ENCODE measurements around the gene SHISA9.
"Not testable (repeated sequence)": the region's sequence is repeated elsewhere in the genome, so short reads cannot be mapped to it uniquely, and the experiment has no call there.

Gene SHISA9

GRCh38 chr16:12900599-12901203 is 697 bp upstream of the SHISA9 start:
- no peak for DNase-seq

- no peak for DNase-seq
These were observed 198 bp upstream of the SHISA9 start for GRCh38 chr16:12901204-12901596.

GRCh38 chr16:12902511-12903372 is 1.3 kb downstream of the SHISA9 start:
- no peak for DNase-seq

GRCh38 chr16:12903407-12904328 is 2.3 kb downstream of the SHISA9 start:
- DNase-seq, result no peak

GRCh38 chr16:12904329-12904671 is 2.9 kb downstream of the SHISA9 start:
- DNase-seq, result no peak

GRCh38 chr16:12906271-12906670 is 4.9 kb downstream of the SHISA9 start:
- no peak for DNase-seq

- no peak for DNase-seq
These were observed 5.5 kb downstream of the SHISA9 start for GRCh38 chr16:12906765-12907516.

GRCh38 chr16:12907670-12908233 is 6.4 kb downstream of the SHISA9 start:
- no peak for DNase-seq

GRCh38 chr16:12917246-12917645 is 15.8 kb downstream of the SHISA9 start:
- no peak for DNase-seq

GRCh38 chr16:12917653-12918052 is 16.3 kb downstream of the SHISA9 start:
- DNase-seq, result no peak

- no peak for DNase-seq
These were observed 19.3 kb downstream of the SHISA9 start for GRCh38 chr16:12920739-12921138.

GRCh38 chr16:12923640-12924039 is 22.2 kb downstream of the SHISA9 start:
- DNase-seq, result not testable (repeated sequence)

GRCh38 chr16:12925026-12925800 is 23.8 kb downstream of the SHISA9 start:
- no peak for DNase-seq

GRCh38 chr16:12927591-12927990 is 26.2 kb downstream of the SHISA9 start:
- DNase-seq, result no peak

- DNase-seq, result no peak
These were observed 29.5 kb downstream of the SHISA9 start for GRCh38 chr16:12930881-12931280.

GRCh38 chr16:12936391-12936790 is 35.0 kb downstream of the SHISA9 start:
- DNase-seq, result no peak

GRCh38 chr16:12941896-12942295 is 40.5 kb downstream of the SHISA9 start:
- no peak for DNase-seq

GRCh38 chr16:12942861-12943260 is 41.5 kb downstream of the SHISA9 start:
- DNase-seq, result no peak

- DNase-seq, result no peak
These were observed 42.9 kb downstream of the SHISA9 start for GRCh38 chr16:12944300-12944699.

- no peak for DNase-seq
These were observed 50.0 kb downstream of the SHISA9 start for GRCh38 chr16:12951392-12951791.

GRCh38 chr16:12951976-12952375 is 50.6 kb downstream of the SHISA9 start:
- DNase-seq, result no peak

GRCh38 chr16:12958366-12958765 is 57.0 kb downstream of the SHISA9 start:
- no peak for DNase-seq

Data from AML-193 (cell line).